Measurements from ENCODE around the gene BCAS1.

BCAS1 gene

DNA sequence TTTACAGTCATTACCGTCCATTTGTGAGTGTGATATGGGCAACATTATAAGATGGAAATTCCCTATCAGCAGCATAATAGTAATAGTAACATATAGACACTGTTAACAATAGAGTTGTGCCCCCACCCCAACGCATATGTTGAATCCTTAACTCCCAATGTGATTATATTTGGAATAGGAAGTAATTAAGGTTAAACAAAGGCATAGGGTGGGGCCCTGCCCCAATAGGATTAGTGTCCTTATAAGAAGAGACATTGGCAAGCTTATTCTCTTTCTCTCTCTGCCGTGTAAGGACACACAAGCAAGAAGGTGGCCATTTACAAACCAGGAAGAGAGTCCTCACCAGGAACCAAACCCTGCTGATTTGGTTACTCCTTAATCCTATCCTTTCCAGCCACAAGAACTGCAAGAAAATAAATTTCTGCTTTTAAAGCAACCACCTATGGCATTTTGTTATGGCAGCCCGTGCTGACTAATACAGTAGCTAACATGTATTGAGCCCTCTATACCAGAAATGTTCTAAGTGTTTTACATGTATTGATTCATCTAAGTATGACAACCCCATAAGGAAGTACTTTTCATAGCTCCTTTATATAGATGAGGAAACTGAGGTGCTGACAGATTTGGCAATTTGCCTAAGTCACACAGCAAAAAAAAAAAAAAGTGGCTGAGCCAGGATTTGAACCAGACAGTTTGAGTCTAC is 114.2 kb downstream of the BCAS1 start:
- no peak for DNase-seq

DNA sequence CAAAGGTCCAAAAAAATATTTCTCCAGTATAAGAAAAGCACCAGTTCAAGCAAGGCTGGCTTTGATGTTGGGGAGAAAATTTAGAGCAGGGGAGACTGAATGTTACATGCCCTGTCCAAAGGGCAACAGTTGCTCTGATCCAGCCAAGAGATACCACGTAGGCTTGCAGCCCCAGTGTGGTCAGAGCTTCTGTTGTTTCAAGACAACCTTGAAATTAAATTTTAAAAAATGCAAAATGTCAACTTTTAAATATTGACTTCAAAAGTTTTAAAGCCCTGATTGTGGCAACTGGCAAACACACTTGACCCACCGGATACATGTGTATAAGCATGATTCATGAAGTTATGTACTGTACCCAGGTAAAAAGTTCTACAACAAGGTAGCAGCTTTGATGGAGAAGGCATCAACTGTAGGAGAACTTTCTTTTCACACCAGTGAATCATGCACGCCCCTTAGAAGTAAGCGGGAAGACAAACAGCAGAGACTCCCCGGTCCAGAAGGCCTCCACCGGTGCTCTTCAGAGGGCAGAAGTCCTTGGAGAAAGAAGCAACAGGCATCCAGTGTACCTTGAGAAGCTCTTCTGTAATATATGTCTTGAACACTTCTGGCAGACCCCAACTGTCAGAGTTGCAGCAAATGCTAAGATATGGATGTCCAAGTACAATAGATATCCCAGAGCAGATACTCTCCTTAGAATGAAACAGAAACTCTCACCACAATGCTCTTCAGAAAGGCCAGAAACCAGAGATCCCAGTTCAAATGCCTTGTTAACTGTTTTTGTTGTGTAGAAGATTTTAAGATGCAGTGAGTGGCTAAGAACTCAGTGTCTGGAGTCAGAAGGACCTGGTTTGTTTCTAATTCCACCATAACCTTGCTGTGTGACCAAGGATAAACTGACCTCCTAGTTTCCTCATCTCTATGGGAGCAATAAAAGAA is 115.4 kb downstream of the BCAS1 start:
- no peak for DNase-seq

DNA sequence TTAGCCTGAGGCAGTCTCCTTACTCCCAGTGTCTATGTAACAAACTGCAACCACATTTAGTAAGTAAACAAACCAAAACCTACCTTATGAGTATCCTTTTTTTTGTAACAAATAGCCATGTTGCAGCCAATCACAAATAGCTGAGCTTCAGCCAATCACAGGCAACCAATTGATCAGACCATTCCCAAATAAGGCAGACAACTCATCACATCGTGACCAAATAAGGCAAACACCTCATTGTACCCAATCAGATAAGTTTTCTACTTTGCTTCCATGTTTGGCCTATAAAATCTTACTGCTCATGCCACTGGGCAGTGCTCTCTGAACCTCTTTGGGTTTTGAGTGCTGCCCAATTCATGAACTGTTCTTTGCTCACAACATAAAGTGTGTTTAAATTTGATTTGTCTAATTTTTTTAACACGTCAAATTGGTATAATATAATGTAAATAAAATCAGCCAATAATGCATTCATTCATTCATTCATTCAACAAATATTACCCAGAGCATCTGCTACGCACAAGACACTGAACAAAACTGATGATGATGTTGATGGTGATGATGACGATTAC is 117.8 kb downstream of the BCAS1 start:
- no peak for DNase-seq

DNA sequence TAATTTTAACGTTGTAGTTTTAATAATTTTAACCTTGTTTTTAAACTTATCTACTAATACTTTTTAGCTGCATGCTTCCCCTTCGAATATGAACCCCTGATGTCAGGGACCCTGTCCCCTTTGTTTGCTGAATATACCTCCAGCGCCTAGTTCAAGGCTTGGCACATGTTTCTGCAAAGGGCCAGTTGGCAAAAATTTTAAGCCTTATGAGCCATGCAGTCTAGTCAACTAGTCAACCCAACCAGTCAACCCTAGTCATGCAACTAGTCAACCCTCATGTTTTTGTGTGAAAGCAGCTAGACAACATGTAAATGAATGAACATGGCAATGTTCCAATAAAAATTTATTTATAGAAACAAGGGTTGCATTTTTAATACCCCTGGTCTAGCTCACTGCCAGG is 119.8 kb downstream of the BCAS1 start:
- no peak for DNase-seq

DNA sequence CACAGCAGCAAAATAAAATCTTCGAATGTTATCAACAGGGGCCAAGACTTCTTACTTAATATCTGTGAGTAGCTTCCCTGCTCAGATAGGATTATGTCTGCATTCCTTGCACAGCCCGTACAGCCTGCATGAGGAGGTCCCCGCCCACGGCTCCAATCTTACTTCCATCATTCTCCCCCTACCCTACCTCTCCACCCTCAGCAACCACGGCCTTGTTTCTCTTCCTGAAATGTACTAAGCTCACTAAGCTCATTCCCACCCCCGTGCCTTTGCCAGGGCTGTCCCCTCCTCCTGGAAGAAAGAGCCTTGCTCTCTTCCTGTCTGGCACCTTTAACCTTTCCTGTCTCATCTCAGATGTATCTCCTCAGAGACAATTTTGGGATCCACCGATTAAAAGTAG is 120.4 kb downstream of the BCAS1 start:
- no peak for DNase-seq

DNA sequence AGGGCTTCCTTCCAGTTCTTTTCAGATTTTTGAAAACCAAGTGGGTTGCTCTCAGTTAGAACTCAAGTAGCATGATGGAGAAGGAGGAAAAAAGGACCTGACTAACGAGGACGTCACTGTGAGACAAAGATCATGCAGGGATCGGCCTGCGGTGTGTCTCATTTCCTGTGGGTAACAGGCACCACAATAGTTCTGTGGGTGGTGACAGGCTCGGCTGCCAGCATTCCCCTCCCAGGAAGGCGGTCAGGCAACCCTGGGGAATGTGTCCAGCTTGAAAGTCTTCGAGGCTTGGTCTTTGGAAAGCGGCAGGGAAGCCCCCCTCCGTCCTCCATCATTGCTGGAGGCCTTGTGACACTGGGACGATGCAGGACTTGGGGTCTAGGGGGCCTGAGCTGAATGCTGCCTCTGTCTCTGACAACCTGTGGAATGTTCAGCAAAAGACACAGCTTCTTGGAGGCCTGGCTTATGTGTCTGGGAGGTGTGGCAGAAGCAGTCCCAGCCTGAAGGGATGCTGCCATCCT is 121.0 kb downstream of the BCAS1 start:
- DNase-seq: peak; percentile 80

DNA sequence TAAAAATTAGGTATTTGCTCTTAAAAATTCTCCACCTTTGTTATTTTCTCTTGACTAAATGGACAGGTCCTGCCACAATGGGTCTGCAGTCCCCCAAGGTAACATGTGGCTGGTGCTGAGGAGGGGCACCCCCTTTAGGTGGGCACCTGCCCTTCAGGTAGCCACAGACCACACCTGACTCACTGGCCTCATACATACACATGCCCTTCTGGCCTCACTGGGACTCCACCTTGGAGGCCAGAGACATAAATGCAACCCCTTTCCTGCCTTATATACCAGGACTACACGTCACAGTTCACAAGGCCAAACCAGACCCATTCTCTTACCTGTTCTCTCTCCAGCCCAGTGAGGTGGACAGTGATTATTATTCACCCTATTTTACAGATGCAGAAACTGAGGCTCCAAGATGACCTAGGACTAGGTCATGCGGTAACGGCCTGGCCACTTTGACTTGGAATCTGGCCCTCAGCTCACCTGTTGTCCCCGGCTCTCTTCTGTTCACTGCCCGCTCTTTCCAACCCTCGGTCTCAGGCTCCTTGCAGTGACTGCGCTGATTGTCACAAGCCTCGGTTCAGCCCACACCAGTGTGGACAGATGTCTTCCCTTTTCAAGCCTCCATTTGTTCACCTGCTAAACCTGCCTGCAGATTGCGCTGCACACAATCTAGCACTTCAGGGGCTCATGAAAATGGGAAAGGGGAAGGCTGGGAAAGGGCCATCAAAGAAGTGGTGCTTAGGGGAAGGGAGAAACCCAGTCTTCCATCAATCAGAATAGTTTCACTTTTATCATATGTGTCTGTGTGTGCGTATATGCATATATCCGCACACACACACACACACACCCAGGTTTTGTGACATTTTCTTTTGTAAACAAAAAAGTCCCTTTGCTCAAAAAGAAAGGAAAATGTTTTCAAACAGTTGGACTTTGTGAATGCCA is 121.7 kb downstream of the BCAS1 start:
- DNase-seq: no peak

DNA sequence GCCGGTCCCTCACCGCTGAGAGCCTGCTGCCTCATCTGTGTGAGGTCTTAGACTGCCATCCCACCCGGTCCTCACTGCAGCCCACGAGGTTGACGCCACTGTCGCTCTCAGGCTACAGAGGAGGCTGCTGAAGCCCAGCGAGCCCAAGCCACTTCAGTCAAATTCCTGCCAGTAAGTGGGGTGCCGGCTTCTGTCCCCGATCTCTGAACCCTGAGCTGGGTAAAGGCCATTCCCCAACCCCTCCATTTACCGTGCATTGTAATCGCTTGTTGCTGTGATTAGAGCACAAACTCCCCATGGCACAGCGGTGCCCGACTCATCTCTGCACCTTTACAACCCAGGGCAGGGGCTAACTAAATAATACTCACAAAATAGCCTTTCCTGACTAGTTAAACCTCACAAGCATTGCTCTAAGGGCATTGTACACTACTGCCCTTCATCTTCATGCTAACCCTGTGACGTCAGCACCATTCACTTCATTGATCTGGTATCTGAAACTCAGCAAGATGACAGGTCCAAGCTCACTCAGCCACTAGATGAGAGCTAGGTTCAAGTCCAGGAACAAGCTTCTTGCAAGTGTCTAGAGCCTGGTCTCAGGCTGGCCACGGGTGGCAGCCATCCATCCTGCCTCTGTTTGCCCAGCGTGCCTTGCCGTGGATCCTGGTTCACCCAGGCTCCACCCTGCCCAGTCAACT is 122.7 kb downstream of the BCAS1 start:
- DNase-seq: no peak

DNA sequence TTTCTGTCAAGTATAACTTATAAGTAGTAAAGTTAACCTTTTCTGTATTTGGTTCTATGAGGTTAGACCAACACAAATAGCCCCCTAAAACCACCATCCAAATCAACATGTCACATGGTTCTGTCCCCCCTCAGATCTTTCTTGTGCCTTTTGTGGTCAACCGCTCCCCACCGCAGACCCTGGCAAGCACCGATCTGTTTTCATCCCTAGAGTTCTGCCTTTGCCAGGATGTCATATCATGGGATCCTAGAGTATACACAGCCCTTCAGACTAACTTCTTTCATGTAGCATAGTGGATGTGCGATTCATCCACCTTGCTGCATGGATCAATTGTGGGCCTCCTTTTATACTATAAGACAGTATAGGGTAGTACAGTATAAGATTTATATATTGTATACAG is 124.3 kb downstream of the BCAS1 start:
- no peak for DNase-seq

DNA sequence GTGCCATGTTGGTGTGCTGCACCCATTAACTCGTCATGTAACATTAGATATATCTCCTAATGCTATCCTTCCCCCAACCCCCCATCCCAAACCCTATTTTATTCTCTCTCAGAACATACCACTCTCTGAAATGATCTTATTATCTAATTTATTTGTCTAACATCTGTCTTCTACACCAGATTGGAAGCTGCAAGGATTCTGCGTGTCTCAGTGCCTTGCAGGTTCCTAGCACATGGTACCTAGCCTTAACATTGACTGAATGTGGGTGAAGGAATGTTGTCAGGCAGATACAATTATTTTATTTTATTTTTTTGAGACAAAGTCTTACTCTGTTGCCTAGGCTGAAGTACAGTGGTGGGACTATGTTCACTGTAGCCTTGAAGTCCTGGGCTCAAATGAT is 124.9 kb downstream of the BCAS1 start:
- DNase-seq: no peak

DNA sequence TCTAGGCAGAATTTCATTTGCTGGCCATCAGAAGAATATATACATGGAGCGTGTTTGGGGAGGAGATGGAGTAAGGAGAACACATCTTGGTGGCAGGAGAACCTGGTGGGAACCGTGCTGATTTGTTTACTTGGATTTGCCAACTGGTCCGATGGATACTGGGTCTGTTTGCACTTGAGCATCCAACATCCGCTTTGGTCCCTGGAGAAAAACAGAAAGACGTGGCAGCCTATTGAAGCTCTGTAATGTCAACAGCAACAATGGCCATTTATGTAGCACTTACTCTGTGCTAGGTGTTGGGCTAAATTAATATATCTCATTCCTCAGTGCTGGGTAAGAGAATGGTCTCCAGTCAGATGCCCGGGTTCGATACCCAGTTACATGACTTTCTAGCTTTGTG is 125.6 kb downstream of the BCAS1 start:
- DNase-seq: peak; percentile 17

DNA sequence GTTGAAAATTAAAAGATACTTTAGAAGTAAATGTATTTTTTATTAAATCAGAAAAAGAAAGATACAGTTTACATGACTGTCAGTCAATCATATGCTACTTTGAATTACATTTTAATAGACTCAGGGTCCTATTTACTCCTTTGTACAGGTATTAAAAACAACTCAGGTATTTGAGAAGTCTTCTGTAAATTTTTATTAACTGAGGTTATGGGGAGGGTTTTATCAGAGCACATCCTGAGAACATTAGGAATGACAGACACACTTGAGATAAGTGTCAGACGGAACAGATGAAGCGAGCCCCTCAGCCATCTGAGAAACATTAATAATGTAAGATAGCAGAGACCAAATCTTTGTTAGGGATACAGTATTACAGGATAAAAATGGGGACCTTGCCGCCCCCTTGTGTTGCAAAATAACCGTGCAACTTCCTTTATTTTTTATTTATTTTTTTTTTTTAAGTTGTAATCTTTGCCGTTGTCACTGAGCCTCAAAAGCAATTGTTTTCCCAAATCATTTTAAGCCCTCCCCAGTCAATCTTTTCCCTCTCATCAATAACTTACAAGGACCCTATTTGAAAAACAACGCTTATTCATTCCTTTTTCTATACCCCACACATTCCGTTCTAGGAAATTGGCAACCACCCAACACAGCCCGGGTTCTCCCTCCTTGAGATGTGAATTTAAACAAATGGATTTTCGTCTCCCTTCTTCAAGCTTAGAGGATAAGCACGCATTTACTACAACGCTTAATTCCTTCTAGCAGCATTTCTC is 126.7 kb downstream of the BCAS1 start:
- DNase-seq: peak; percentile 52

DNA sequence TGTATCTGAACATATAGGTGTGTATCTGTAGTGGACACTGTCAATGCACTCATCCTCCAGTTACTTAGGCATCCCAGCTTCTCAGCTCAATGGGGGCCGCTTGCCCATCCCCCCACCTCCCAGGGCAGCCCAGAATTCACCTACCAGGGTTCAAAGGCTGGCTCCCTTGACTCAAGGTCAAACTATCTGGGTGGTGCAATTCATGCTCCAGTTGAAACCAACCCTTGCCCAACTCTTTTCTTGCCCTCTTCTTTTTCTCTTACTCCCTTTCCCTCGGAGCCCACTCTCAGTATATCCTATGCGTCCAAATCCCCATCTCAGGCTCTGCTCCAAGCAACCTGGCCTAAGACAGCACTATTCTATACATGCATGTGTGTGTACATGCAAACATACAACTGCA is 127.4 kb downstream of the BCAS1 start:
- peak; percentile 25 for DNase-seq

DNA sequence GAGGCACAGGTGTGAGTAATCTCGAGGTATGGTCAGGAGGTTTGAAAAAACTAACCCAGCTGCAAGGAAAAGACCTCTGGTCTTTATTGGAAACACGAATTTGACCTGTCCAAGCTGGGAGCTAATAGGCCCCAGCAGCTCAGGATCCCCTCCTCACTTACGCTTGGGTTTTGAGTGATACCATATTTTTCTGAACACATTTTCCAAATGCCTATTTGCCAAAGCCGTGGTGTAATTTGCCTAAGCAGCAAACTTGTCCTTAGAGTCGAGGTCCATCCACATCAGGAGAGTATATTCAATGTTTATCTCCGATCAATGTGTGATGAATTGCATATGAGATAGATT is 128.0 kb downstream of the BCAS1 start:
- DNase-seq: no peak

DNA sequence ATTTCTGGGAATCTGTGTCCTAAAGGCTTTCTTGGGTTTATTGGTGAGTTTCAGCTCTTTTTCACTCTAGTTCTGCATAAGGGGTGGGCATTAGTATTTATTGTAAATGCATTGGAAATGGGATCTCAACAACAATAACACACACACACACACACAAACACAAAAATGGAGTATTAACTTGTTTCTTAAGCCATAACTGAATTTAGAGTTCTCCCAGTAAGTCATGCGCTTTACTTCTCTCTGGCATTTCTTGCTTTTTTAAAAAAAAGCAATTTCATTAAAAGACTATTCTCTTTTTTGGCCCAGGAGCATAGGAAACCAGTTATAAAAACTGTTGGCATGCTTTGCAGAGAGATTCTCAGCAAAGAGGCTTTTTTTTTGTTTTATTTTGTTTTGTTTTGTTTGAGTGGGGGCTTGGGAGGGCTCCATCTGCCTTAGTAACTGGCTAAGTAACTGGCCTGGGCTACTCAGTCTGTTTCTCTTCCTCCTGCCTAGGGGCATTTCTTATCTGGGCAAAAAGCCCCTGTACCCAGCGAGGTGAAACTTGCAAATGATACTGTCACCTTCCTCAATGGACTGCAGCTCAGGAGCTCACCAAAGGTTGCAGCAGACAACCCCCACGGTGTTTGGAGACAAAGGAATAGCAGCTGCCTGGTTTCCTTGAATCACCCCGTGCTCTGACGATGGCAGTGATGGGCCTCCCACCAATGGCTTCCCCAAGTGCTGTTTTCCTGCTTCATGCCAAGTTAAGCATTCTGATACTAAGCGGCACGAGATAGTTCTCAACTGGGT is 128.5 kb downstream of the BCAS1 start:
- DNase-seq: peak; percentile 46

DNA sequence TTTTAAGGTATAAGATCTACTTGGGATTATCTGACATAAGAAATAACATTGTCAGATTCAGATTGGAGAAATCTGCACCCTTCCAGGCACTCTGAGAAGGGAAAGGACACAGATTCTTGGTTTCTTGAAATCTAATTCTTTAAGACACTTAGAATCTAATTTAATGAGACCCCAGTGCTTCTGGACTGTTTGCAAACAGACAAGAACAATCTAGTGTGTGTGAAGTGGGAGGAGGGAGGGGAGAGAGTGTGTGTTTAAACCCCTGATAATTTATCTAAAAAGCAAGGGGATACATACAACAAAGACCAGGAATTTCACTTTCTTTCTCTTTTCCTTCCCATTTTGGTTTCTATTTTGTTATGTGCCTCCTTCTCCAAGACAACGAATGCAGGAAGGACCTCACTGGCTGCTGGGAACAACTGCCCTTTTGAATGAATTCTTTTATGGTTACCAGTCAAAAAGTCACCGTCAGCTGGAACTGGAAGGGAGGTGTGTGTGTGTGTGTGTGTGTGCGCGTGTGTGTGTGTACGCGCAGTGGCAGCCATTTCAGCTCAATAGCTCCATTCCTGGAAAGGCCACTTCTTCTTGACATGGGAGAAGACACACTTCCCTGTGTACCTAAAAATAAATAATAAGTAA is 129.4 kb downstream of the BCAS1 start:
- peak; percentile 40 for DNase-seq

DNA sequence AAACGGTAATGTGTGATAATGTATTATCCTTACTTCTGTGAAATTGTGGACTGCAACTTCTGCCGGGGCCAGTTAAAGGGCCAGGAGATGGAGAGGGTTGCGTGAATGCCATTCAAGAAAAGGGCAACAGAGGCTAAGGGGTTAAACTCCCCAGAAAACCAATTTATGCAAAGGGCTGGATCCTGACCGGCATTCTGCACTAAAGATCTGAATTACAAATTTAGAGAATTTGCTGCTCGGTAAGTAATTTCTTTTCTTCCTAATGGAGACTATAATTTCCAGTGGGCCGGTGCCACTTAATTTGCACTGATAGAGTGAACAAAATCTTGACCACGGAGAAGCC is 130.1 kb downstream of the BCAS1 start:
- DNase-seq: peak; percentile 40

DNA sequence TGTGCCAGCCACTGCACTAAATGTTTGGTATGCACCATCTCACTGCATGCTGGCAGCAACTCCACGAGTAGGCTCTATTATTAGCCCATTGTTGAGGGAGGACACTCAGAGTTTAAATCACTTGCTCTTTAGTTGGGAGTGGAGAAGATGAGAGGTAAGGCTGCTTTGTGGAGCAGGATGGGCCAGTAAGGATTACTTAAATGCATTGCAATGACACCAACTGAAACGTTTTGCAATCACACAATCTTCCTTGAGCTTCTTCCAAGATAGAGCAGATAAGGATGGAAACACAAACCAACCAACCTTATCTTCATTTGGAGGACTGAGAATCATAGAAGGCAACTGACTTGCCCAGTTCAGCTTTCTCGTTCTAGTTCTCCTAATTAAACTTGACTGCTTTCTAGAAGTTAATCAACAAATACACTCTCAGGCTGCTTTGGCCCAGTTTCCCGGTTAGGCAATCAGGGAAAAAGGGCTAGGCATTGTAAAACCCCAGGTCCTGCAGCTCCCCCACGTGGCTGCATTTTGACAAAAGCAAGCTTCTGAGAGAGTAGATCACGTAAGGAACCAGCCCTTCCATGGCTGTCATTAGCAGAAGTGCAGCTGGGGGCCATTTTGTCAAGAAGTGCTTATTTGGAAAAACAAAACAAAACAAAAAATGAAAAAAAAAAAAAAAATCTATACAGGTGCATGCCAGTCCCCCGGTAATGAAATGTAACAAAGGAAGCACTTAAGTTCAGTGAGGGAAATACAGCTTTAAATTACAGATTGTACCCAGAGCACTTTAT is 130.6 kb downstream of the BCAS1 start:
- DNase-seq: peak; percentile 77

DNA sequence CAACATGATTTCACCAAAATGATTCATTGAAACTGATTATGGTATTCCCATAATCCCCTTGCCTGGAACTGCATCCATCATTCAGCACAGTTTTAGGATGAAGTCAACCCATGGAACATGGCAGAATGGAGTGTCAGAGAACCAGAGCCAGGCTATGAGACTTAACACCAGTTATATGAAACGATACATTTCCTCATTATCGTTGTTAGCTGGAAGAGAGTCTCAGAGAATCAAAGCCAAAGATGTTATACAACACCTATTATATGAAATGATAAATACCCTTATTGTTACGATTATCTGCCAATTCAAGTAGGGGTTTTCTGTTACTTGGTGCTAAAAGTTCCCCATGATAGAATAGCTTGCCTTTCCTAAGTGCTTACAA is 131.2 kb downstream of the BCAS1 start:
- no peak for DNase-seq

Measured in activated CD8-positive, alpha-beta memory T cell treated with anti-CD3 and anti-CD28 coated beads, Interleukin-2, amount 50 U/mL, for 48 hours (primary cell).